NCI-H345 (cell line): ENCODE data around the gene GORASP1.
A peak's percentile ranks its signal among the peaks of the same experiment; 100 is the strongest.

Experiments
- DNase-seq: peaks from one replicate; lab custom pipeline; 2025; lab: John Stamatoyannopoulos, UW

The GORASP1 gene

DNA sequence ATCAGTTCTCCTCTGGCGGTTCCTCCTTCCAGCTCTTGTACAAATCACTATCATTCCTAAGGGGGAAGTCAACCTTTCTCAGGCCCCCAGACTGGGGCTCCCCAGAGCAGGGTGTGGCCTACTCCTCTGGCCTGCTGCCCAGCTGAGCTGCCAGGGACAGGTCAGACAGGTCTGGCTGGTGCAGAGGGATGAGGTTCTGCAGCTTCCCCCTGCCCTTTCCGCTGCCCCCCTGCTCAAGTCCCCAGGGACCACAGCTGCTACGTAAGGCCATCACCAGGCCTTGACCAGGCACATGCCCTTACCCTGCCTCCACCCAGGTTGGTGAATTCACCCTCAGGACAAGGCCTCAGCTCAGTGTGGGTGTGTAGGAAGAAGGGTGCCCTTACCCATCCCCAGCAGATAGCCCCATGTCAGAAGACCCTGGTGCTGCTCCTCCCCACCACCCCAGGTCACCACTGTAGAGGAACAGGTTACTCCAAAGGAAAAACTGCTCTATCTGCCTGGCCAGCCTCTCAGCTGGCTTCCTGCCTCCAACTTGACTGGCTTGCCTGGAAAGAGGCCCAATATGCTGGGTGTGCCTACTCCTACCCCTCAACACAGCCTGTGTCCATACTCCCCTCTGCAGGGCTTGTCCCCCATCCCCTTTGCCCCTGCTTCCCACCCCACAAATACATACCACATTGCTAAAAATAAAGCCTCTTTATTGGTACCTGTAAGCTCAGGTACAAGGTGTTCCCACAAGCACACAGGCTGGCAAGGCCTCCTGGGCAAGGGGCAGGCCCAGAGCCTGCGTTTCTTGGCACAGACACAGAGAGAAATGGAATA lies 34.0 kb upstream of the GORASP1 start:
- DNase-seq, result peak; percentile 4

DNA sequence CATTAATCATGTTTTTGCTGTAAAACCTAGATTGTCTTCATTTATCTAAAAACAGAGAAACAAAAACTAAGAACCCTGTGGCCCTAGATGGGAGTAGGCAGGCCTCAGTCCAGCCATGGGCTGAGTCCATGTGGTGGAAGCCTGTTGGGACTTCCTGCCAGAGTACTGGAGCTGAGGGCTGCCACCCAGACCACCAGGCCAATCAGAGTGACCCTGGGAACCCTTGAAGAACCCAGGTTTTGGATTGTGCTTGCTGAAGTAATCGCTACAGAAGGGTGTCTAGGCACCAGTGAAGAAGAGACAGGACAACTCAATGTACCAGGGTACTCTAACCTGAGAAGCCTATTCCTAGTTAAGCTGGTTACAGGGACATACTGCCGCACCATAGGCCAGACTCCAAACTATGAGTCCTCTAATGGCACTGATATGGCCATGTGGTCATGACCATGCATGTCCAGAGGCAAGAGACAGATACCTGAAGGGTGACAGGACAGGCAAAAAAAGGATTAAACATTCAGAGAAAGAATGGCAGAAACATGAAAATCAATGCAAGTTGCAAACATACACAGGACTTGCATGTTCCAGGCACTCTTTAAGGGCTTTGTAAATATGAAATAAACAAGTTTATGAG lies 33.0 kb upstream of the GORASP1 start:
- no peak for DNase-seq

DNA sequence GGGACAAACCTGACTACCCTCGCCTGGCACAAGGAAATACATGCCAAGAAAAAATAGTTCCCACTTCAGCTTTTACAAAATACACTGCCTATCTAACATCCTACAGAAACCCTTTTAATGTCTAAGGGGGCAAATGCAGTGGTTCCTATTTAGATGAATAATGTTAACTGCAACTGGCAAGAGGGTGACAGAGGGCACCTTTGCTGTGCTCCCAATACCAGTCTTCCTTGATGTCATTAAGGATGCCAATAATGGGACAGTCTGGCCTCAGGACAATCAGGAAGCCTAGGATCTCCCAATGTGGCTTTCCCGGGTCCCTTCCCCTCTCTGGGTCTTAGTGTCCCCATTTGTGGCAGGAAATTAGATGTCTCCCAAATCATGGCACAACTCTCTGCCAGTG lies 32.0 kb upstream of the GORASP1 start:
- DNase-seq, result no peak

DNA sequence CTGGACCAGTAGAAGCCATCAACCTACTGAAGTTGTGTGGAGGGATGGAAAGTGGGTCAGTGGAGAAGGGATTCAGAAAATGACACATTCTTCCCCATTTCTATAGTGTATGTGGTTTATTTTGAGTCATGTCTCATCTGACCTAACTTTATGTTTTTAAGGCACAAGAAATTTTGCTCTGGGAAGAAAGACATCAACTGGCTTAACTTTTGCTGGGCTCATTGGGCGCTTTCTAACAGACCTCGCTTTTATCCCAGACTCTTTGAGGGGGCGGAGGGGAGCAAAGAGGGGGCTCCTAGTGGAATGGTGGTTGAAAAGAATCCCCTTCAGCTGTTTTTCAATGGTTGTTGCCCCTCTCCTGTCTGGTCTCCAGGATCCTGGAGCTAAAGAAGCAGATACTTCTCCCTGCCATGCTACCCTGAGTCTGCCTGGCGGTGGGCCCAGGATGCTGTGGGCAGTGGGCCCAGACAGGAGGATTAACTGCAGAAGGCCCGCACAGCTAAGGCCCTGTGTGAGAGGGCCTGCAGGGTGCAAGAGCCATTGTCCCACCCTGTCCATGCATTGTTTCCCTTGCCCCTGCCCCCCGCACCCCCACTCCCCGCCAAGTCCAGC lies 31.5 kb upstream of the GORASP1 start:
- DNase-seq, result no peak

DNA sequence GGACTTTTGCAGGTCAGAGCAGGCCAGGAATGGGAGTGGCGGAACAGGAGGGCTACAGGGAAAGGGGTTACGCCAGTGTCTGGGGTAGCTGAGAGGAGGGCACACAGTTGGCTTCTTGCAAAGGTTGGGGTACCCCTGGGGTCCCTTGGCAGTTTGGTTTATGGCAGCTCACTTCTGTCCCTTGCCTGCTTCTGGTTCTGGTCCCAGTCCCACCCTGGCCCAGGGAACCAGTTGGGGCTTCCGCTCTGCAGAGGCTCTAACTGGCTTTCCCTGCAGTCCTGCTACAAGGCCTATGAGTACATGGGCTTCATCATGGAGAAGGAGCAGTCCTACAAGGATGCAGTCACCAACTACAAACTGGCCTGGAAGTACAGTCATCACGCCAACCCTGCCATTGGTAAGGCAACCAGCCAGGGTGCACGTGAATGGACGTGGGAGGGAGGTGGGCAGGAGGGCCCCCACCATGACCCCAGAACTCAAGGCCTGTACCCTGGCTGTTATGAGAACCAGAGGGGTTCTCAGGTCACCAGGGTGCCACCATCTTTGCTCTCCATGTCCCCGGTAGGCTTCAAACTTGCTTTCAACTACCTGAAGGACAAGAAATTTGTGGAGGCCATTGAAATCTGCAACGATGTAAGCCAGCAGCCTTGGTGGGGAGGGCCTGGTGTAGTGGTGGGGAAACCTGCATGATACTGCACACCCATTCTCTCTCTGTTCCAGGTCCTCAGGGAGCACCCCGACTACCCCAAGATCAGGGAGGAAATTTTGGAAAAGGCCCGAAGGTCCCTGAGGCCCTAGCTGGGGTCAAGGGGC lies 30.8 kb upstream of the GORASP1 start:
- DNase-seq, result no peak

DNA sequence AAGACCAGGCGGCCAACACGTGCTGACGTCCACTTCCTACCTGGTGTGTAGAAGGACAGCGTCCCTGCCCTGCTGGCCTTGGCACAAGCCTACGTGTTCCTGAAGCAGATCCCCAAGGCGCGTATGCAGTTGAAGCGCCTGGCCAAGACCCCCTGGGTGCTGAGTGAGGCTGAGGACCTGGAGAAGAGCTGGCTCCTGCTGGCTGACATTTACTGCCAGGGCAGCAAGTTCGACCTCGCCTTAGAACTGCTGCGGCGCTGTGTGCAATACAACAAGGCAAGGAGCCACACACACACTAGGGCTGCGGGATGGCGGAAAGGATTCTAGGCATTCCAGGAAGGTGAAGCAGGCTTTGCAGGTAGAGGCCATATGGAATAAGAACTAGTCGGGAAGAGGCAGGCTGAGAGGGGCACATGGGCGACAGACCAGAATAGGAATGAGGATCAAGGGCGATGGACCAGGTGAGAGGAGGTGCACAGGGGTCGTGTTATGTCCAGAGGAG lies 30.1 kb upstream of the GORASP1 start:
- DNase-seq, result no peak

DNA sequence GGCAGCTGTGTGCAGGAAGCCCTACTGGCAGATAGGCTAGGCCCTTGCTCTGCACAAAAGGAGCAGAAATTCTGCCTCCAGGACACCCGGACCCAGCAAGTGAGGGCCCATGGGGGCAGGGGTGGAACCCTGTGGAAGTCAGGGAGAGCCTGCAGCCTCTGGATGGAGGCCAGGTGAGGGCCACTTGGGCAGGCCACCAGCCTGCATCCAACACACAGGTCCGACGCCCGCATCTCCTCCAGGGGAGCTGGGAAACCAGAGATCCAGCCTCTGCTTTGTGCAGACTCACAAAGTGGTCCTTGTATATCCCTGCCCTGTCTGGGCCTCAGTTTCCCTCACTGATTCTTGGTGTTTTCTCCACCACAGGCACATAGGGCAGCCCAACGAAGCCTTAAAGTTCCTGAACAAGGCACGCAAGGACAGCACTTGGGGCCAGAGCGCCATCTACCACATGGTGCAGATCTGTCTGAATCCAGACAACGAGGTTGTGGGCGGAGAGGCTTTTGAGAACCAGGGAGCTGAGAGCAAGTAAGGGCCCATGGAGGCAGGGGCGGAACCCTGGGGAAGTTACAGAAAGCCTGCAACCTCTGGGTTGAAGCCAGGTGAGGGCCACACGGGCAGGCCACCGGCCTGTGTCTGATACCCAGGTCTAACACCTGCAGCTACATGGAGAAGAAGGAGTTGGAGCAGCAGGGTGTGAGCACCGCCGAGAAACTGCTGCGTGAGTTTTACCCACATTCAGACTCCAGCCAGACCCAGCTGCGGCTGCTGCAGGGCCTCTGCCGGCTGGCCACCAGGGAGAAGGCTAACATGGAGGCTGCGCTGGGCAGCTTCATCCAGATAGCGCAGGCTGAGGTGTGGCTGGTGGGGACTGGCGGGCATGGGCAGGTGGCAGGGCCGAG lies 29.4 kb upstream of the GORASP1 start:
- DNase-seq, result no peak

DNA sequence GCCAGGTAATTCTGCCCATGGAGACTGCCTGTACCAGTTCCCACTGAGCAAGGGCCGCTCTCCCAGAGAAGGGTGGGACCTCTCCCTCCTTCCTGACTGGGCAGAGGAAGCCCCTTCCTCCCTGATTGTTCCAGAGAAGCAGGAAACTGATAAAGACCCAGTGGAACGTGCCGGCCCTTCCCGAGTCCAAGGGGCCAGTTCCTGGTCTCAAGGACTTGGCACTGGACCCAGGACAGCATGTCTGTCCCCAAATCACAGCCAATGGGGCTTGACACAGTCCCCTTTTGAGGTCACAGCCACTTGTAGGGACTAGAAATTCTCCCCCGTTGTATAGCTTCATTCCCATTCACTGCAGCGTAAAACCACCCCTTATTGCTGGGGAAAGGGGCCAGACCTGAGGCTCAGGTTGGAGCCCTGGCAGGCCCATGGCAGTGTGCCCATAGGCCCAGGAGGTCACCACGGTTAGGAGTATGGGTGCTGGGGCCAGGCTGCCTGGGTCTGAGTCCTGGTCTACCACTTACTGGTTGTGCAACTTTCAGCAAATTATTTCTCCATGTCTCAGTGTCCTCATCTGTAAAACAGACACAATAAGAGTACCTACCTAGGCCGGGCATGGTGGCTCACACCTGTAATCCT lies 27.9 kb upstream of the GORASP1 start:
- DNase-seq, result no peak

DNA sequence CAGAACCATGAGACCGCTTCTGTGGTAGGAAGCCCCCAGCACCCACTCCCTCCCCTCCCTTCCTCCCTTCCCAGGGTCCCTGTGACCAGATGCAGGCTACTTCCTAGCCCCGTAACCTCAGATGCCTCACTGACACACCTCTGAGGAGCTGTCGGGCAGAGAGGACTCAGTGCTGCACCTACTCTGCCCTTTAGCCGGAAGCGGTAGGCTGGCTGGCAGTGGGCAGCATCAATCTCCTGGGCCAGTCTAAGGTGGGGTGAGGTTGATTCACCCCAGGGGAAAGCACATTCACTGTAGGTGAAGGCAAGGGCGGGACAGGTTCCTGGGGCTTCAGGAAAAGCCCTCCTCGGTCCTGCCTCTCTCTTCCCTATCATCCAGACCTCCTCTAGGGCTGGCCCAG lies 26.9 kb upstream of the GORASP1 start:
- no peak for DNase-seq

DNA sequence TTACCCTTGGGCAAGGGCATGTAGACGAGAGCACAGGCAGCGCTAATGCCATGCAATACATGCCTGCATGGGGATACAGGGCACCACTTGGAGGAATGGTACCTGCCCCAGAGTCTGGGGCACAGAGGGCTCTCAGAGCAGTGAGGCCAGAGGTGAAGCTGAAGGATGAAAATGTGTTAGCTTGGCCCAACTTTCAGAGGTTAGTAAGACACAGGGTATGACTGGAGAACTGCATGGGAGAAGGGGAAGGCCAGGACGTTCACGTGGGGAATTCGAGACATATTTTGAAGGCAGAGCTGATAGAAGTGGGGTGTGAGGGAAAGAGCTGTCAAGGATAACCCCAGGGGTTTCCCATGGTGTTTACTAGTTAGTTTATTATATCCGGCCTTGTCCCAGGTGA lies 26.4 kb upstream of the GORASP1 start:
- no peak for DNase-seq

DNA sequence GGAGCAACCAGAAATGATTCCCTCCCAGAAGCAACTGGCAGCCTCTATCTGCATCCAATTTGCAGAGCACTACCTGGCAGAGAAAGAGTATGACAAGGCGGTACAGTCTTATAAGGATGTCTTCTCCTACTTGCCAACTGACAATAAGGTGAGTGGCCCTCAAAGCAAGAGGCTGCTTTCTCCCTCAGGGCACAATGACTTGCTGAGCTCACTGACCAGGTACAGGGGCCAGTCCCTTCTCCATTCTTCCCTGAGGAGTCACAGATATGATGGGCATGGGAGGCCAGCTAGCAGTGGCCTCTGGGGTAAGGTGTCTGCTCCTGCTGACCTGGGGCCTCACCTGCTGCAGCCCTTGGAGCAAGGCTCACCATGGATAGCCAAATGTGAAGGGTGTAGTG lies 25.7 kb upstream of the GORASP1 start:
- no peak for DNase-seq

DNA sequence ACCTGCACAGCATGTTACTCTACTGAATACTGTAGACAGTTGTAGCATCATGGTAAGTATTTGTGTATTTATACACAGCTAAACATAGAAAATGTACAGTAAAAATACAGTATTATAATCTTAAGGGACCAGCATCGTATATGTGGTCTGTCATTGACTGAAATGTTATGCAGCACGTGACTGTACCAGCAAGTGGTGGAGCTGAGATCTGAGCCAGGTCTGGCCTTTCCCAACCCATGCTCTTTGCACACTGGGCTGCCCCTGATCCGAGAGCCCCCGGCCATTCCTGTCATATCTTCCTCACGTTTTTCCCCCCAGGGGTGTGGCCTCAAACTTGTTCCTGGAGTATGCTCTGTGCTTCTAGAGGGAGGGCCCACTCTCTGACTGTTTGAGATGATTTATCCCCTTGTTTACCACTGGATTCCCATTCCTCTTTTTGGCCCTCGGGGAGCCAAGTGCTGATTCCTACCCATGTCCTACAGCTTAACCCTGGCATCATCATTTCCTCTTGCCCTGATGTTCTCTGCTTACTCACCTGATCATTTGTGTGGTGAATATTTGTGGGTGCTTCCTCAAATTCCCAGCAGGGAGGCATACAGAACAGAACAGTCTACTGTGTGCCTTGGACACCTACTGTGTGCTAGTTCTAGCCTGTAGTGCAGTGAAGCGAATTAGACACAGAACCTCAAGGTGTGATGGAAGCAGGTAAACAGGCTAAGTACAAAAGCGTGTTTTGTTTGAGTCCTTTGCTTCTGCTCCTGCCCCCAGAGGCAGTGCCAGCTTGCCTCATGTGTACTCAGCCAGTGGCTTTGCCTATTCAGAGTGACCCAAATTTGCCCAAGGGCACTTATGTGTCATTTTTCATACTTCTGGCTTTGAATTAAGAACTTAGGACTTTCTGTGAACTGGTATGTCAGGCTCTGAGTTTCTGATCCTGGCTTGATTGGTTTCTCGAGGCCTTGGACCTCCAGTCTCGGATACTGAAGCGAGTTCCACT lies 25.0 kb upstream of the GORASP1 start:
- no peak for DNase-seq

DNA sequence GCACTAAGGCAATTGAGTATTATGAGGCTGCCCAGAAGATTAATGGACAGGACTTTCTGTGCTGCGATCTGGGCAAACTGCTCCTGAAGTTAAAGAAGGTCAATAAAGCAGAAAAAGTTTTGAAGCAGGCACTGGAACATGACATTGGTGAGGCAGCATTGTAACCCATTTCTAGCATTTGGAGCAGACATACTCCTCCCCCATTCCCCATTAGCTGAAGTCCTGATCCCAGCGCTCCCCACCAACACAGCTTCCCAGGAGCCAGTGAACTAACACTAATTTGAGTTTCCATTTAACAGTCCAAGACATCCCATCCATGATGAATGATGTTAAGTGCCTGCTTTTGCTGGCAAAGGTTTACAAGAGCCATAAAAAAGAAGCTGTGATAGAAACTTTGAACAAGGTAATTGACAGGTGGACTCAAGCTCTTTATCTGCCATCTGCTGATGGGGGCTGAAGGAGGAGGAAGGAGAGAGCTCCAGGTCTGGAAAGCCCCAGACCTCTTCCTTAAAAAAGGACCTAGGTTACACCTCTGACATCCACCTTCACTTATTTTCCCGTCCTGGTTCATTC lies 23.4 kb upstream of the GORASP1 start:
- no peak for DNase-seq

DNA sequence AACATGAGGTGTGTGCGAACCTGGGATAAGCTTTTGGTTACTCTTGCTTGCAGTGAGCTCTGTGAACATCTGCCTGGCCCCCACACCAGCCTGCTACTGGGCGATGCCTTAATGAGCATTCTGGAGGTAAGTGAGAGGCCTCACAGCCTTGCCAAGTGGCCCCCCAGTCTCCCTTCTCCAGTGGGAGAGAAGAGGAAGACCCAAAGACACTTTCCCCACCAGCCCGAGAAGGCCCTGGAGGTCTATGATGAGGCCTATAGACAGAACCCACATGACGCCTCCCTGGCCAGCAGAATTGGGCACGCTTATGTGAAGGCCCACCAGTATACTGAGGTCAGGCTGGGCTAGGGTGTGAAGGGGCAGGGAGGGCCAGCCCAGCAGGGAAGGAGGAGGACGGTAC lies 22.6 kb upstream of the GORASP1 start:
- DNase-seq, result no peak

DNA sequence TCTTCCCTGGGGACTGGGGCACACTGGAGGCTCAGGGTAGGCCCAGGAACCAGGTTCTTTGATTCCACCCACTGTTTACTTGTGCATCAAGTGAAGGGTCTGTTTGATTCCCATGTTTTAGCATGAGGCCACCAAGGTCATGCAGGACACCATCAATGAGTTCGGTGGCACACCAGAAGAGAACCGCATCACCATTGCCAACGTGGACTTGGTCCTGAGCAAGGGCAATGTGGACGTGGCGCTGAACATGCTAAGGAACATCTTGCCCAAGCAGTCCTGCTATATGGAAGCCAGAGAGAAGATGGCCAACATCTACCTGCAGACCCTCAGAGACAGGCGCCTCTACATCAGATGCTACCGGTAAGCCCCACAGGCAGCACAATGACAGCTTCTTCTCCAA lies 21.5 kb upstream of the GORASP1 start:
- DNase-seq, result no peak

DNA sequence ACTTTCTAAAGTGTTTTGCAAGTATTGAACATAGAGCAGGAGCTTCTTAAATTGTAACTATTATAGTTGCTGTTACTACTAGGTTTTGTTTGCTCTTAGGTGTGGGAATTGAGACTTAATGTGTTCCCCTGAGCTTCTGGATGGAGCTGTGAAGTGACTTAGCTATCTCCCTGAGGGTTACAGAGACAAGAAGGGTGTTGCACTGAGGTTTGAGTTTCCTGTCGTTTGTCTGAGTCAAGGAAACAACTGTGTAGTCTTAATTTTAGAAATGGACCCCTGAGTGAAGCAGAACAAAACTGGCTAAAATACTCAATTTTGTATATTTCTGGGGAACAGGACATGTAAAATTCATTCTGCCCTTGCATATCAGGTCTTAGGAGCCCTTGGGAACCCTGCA lies 20.5 kb upstream of the GORASP1 start:
- DNase-seq, result no peak

DNA sequence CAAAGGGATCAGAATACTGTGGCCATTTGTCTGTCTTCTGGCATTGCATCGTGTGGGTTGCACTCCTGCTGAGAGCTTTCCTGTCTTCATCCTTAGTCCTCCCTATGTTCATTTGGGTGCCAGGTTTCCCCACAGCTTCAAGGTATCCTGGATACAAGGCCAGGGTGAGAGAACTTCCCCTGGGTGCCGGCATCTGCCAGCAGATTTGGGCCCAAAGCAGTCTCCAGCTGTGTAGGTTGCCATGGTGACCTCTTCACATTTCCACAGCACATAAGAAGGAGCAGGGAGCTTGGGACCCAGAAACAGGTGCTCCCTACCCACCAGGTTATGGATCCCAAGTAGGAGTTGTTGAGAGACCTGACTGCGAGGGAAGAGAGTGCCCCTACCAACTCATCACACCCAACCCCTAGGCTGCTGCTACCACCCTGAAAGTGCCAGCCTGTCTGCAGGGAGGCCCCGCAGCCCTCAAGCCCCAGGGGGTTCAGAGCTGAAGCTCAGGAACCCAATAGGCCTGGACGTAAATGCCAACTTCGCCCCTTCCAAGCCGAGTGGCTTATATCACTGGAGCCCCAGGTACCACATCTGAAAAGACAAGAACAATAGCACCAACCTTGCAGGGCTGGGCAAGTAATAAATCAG lies 20.0 kb upstream of the GORASP1 start:
- DNase-seq, result no peak

DNA sequence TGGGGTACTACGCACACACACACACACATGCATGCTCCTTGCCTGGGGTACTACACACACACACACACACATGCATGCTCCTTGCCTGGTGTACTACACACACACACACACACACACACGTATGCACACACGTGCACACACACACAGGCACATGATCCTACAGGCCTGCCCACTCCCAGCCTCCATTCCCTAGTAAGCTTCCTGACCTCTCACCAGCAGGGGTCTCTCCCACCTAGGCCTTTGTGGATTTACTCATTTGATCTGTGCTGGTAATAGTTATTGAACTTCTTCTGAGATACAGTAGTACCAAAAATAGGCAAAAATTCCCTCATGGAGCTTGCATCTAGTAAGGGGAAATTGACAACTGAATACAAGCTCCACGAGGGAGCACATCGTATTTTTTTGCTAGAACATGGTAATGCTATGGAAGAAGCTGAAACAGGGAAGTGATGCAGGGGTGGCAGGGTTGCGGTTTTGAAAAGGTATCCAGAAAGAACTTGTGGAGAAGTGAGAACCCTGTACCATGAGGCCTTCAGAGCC lies 19.2 kb upstream of the GORASP1 start:
- no peak for DNase-seq
